ENCODE results near the gene MFN2. TPM values are rescaled to one million over a fixed set of nuclear protein-coding genes. Genes with fewer than 3 reads are reported as not detected.

The MFN2 gene
- total and polyA plus RNA-seq, 2 experiments from 2014 or later, result 15.1 to 40.4 TPM

DNA sequence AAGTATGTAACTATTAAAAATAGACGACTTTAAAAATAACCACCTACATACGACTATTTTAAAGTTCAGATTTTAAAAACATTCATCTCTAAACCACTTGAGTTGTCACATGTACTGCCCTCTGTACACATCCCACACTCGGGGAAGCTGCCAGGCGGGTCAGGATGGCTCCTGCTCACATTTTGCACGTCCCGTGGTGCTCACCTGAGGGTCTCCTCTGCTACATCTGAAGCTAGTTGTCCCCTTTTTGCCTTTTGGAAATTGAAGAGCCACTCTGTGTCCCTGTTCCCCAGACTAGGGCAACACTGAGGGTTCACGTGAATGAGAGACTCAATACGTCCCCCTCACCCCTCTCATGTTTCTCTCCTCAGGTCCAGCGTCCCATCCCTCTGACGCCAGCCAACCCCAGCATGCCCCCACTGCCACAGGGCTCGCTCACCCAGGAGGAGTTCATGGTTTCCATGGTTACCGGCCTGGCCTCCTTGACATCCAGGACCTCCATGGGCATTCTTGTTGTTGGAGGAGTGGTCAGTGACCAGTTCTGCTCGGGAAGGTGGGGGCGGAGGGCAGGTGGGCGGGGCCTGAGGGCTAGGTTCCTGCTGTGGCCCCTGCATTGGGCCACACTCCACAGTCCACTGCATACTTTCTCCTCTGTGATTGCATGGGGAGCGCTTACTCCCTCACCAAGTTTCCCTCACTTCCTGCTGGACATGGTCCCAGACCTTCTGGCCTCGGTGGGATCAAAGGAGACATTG is 26.1 kb downstream of the MFN2 start (continued):
- TF ChIP-seq, protein P1, sequence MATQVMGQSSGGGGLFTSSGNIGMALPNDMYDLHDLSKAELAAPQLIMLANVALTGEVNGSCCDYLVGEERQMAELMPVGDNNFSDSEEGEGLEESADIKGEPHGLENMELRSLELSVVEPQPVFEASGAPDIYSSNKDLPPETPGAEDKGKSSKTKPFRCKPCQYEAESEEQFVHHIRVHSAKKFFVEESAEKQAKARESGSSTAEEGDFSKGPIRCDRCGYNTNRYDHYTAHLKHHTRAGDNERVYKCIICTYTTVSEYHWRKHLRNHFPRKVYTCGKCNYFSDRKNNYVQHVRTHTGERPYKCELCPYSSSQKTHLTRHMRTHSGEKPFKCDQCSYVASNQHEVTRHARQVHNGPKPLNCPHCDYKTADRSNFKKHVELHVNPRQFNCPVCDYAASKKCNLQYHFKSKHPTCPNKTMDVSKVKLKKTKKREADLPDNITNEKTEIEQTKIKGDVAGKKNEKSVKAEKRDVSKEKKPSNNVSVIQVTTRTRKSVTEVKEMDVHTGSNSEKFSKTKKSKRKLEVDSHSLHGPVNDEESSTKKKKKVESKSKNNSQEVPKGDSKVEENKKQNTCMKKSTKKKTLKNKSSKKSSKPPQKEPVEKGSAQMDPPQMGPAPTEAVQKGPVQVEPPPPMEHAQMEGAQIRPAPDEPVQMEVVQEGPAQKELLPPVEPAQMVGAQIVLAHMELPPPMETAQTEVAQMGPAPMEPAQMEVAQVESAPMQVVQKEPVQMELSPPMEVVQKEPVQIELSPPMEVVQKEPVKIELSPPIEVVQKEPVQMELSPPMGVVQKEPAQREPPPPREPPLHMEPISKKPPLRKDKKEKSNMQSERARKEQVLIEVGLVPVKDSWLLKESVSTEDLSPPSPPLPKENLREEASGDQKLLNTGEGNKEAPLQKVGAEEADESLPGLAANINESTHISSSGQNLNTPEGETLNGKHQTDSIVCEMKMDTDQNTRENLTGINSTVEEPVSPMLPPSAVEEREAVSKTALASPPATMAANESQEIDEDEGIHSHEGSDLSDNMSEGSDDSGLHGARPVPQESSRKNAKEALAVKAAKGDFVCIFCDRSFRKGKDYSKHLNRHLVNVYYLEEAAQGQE (IDR thresholded peaks at IDR 0.05; ENCODE audit: unreplicated experiment), result no peak
- TF ChIP-seq POLR2AphosphoS5 (IDR thresholded peaks at IDR 0.05; ENCODE audit: low read depth) (no peak), ZNF331 (CRISPR knock-in tag; IDR thresholded peaks at IDR 0.05; ENCODE audit: low read depth) (no peak), CREB1 (CRISPR knock-in tag; IDR thresholded peaks at IDR 0.05; ENCODE audit: low read depth) (no peak)
- TF ChIP-seq, protein P2, sequence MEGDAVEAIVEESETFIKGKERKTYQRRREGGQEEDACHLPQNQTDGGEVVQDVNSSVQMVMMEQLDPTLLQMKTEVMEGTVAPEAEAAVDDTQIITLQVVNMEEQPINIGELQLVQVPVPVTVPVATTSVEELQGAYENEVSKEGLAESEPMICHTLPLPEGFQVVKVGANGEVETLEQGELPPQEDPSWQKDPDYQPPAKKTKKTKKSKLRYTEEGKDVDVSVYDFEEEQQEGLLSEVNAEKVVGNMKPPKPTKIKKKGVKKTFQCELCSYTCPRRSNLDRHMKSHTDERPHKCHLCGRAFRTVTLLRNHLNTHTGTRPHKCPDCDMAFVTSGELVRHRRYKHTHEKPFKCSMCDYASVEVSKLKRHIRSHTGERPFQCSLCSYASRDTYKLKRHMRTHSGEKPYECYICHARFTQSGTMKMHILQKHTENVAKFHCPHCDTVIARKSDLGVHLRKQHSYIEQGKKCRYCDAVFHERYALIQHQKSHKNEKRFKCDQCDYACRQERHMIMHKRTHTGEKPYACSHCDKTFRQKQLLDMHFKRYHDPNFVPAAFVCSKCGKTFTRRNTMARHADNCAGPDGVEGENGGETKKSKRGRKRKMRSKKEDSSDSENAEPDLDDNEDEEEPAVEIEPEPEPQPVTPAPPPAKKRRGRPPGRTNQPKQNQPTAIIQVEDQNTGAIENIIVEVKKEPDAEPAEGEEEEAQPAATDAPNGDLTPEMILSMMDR (conservative IDR thresholded peaks at IDR 0.05; ENCODE audit: low read depth in 2 of 2), result no peak

DNA sequence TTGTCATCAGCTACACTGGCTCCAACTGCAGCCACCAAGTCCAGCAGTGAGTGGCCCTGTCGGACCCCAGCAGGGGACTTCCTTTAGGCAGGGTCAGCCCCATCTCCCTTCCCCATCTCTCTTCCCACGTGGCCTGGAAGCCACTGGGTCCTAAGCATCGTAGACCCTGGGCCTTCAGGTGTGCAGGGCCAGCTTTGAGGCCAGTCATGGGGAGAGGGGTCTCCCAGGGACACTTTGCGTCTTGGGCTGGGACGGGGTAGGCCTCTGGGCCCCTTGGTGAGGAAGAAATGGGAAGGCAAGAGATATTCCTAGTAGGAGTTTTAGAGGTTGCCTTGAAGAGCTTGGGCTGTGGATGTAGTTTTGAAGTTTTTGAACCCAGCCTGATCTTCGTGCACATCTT is 27.0 kb downstream of the MFN2 start:
- Histone ChIP-seq H2AFZ (no peak overlapping the region), H4K20me1 (replicated peaks; ENCODE audit: insufficient read depth) (no peaks in the 10 kb centered on the region; the same call in 1 of the 2 replicates), H3K27ac (ENCODE audit: low read depth) (no peak overlapping the region), H3K36me3 (ENCODE audit: insufficient read depth) (peaks cover 46% of the 10 kb centered on the region), H3K27me3 (ENCODE audit: insufficient read depth) (no peaks in the 10 kb centered on the region), H3K9me2 (ENCODE audit: insufficient read depth) (no peaks in the 10 kb centered on the region), H3F3A (replicated peaks; ENCODE audit: low read depth) (no peaks in the 10 kb centered on the region; the same call in 1 of the 2 replicates), H3K79me2 (replicated peaks; ENCODE audit: insufficient read depth) (no peaks in the 10 kb centered on the region), H3K4me1 (ENCODE audit: insufficient read depth) (no peaks in the 10 kb centered on the region), H3K4me2 (no peak overlapping the region), H3K4me3 (no peak overlapping the region)
- Mint-ChIP-seq H3K4me3 (no peak overlapping the region), H3K27me3 (ENCODE audit: insufficient read depth, low read depth, poor library complexity) (peaks cover 7% of the 10 kb centered on the region), H3K27ac (no peak overlapping the region), H3K36me3 (ENCODE audit: low read depth) (peaks cover 97% of the 10 kb centered on the region), H3K4me1 (no peaks in the 10 kb centered on the region), H3K9me3 (peaks cover 3% of the 10 kb centered on the region; the same call in 2 of the 3 replicates)
- no peak for ATAC-seq
- DNase-seq (ENCODE audit: low spot score), result no peak
- TF ChIP-seq JUNB (IDR thresholded peaks at IDR 0.05; ENCODE audit: unreplicated experiment), result no peak
- no peak for TF ChIP-seq CREB1 (CRISPR knock-in tag; IDR thresholded peaks at IDR 0.05; ENCODE audit: low read depth)
- no peak for TF ChIP-seq EZH2phosphoT487 (IDR thresholded peaks at IDR 0.05; ENCODE audit: unreplicated experiment)
- no peak for TF ChIP-seq NANOG (IDR thresholded peaks at IDR 0.05; ENCODE audit: borderline replicate concordance)
- TF ChIP-seq POLR2AphosphoS5 (IDR thresholded peaks at IDR 0.05; ENCODE audit: low read depth), result no peak
- TF ChIP-seq, protein P1 (IDR thresholded peaks at IDR 0.05; ENCODE audit: unreplicated experiment), result no peak
- TF ChIP-seq ZNF331 (CRISPR knock-in tag; IDR thresholded peaks at IDR 0.05; ENCODE audit: low read depth), result no peak
- TF ChIP-seq, protein P2 (conservative IDR thresholded peaks at IDR 0.05; ENCODE audit: low read depth in 2 of 2), result no peak
- no peak for TF ChIP-seq ZNF114 (CRISPR knock-in tag; IDR thresholded peaks at IDR 0.05)
